HEK293T (cell line): ENCODE measurements around the gene EYS.

Source experiments
- BHLHE40 ChIP-seq: fragments of 450-650 bp; IDR thresholded peaks from 2 replicates; pipeline ENCODE4 v1.6.1; 2016; ENCODE audit warnings: mild to moderate bottlenecking, moderate library complexity, borderline replicate concordance
- FOXK2 ChIP-seq: fragments of 450-650 bp; IDR thresholded peaks from 2 replicates; pipeline ENCODE4 v1.6.1; 2016; ENCODE audit warnings: mild to moderate bottlenecking
- FOXM1 ChIP-seq: fragments of 450-650 bp; IDR thresholded peaks from 2 replicates; pipeline ENCODE4 v1.6.1; 2017; ENCODE audit warnings: mild to moderate bottlenecking, borderline replicate concordance
- NFRKB ChIP-seq: fragments of 450-650 bp; IDR thresholded peaks from 2 replicates; pipeline ENCODE4 v1.6.1; 2016; ENCODE audit warnings: mild to moderate bottlenecking, moderate library complexity
- SP1 ChIP-seq: fragments of 450-650 bp; IDR thresholded peaks from 2 replicates; pipeline ENCODE4 v1.6.1; 2017
- SUZ12 ChIP-seq: fragments of 450-650 bp; IDR thresholded peaks from 2 replicates; pipeline ENCODE4 v1.6.1; 2016; ENCODE audit warnings: mild to moderate bottlenecking
- TARDBP ChIP-seq: fragments of 450-650 bp; IDR thresholded peaks from 2 replicates; pipeline ENCODE4 v1.6.1; 2016
- TF ChIP-seq, protein P1 (sequence below): fragments of 450-650 bp; IDR thresholded peaks from 2 replicates; pipeline ENCODE4 v1.6.1; 2016

DNA sequence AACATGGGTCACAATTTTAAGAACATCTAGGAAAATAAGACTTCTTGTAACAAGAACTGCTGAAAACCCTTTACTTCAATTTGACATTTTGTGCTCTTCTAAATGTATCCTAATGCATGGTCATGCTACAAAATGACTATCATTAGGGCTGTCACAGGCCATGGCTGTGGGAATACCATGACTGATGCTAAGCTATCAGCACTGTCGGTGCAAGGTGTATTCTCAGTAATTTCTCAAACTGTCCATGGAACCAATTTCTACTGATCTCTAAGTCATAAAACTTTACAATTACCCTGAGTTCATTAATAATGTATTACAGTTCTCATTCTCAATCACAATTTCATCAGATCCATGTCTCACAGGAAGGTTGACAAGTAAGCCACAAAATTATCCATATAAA is 625.3 kb downstream of the EYS start:
- TF ChIP-seq FOXK2 (no peak), BHLHE40 (no peak), NFRKB (no peak), SP1 (no peak), TARDBP (no peak), FOXM1 (no peak), SUZ12 (no peak)
- TF ChIP-seq, protein P1, sequence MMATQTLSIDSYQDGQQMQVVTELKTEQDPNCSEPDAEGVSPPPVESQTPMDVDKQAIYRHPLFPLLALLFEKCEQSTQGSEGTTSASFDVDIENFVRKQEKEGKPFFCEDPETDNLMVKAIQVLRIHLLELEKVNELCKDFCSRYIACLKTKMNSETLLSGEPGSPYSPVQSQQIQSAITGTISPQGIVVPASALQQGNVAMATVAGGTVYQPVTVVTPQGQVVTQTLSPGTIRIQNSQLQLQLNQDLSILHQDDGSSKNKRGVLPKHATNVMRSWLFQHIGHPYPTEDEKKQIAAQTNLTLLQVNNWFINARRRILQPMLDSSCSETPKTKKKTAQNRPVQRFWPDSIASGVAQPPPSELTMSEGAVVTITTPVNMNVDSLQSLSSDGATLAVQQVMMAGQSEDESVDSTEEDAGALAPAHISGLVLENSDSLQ = no peak
